AG09309 (cell line): ENCODE results near the gene HDAC7.

ENCODE experiments used
- DNase-seq: peaks from one replicate; pipeline ENCODE4 v3.0.0-alpha.2; 2010; ENCODE audit warnings: low read depth
- H3K4me3 ChIP-seq: 2 replicates; pipeline ENCODE4 v1.5.1; 2011; ENCODE audit warnings: mild to moderate bottlenecking, low read depth, low read length, moderate library complexity; ENCODE audit not compliant: control insufficient read depth
- TF ChIP-seq, protein P1 (sequence below): IDR thresholded peaks from 2 replicates; pipeline ENCODE4 v1.5.1; 2011; ENCODE audit warnings: mild to moderate bottlenecking, low read depth, low read length, inconsistent platforms; ENCODE audit not compliant: insufficient read depth, control insufficient read depth; ENCODE audit errors: missing control alignments

The HDAC7 gene

GRCh38 chr12:47779943-47780504 lies 39.7 kb downstream of the HDAC7 start:
- no peak overlapping the region for H3K4me3 ChIP-seq
- TF ChIP-seq, protein P1, sequence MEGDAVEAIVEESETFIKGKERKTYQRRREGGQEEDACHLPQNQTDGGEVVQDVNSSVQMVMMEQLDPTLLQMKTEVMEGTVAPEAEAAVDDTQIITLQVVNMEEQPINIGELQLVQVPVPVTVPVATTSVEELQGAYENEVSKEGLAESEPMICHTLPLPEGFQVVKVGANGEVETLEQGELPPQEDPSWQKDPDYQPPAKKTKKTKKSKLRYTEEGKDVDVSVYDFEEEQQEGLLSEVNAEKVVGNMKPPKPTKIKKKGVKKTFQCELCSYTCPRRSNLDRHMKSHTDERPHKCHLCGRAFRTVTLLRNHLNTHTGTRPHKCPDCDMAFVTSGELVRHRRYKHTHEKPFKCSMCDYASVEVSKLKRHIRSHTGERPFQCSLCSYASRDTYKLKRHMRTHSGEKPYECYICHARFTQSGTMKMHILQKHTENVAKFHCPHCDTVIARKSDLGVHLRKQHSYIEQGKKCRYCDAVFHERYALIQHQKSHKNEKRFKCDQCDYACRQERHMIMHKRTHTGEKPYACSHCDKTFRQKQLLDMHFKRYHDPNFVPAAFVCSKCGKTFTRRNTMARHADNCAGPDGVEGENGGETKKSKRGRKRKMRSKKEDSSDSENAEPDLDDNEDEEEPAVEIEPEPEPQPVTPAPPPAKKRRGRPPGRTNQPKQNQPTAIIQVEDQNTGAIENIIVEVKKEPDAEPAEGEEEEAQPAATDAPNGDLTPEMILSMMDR = no peak
- DNase-seq = no peak

DNA sequence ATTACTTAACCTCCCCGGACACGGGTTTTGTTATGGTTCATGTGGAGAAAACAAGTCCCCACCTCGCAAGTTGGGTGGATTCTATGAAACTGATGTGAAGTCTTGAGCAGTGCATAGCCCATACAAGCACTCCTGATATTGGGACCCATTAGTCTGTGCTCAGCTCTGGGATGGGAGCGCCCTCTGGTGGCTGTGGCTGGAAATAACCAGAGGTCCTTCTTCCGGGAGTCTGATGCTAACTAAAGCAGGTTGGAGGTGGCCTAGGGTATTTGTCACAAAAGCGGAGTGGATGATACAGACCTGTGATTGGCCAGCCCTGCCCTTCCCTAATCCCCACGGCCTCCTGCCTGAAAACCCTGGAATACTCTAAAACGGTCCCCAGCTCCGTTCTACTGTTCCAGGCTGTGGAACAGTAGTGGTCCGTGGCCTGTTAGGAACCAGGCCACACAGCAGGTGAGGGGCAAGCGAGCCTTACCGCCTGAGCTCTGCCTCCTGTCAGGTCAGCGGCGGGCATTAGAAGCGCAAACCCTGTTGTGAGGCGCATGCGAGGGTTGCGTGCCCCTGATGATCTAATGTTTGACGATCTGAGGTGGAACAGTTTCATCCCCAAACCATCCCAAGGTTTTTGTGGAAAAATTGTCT lies 40.3 kb downstream of the HDAC7 start:
- TF ChIP-seq, protein P1 = peak; percentile 97
- DNase-seq = peak; percentile 53
- no peak overlapping the region for H3K4me3 ChIP-seq

DNA sequence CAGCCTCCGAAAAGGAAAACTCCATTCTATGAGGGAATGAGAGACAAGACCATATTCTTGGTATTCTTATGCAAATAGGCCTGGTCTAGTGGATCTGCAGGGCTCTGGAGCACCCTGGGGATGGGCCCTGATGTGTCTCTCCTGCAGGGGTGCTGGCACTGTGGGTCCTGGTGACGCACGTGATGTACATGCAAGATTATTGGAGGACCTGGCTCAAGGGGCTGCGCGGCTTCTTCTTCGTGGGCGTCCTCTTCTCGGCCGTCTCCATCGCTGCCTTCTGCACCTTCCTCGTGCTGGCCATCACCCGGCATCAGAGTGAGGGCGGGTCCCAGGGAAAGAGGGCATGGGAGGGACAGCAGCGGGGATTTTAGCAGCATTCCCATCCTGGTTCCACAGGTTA lies 40.8 kb downstream of the HDAC7 start:
- TF ChIP-seq, protein P1 = no peak
- DNase-seq = no peak
- H3K4me3 ChIP-seq = no peak overlapping the region

DNA sequence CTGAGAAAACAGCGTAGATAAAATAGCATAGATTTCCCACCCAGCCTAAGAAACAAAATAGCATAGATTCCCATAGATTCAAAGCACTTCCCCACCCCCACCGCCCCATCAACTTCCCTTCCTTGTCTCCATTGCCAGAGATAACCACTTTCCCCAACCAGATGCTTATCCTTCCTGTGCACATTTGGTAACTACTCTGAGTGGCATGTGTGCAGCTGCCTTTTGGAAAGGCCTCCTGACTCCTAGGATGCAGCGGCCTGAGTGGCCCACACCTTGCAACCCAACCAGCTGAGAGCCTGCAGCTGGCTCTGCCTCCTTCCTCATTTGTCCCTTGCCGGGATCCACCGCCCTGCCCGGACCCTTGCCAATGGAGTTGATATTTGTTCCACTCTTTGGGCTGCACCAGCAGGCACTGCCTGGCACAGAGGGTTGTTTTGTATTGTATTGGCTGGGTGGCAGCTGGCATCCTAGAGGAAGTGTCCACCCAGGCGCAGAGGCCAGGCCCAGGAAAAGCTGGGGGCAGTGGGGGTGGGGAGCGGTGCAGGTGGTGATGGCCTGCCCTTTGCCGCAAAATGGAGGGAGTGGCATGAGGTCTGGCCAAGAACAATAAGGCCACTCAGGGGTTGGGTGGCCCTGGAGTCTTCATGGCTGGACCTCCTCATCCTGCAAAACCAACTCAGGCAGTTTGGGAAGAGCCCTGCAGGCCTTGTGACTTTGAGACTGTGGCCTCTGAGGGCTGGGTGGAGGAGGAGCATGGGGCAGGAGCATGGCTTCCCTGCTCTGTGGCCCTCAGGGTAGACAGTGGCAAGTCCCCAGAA lies 41.8 kb downstream of the HDAC7 start:
- TF ChIP-seq, protein P1 = no peak
- no peak for DNase-seq
- no peak overlapping the region for H3K4me3 ChIP-seq

DNA sequence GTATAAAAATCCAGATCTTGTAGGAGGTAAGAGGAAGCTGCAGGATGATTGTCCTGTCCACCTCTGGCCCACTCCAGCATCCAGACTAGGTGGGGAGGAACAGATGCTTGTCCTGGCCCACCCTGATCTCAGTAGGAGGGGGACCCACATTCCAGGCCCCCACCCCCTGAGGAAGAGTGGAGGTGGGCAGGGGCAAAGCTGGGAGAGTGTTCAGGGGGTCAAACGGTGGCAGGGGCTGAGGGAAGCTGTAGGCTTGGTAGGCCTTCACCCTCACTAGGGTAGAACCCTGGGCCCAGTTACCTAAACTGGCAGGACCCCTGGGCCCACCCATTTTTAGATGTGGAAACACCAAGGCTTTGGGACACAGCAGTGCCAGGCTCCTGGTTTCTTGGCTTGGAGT lies 42.6 kb downstream of the HDAC7 start:
- H3K4me3 ChIP-seq = no peak overlapping the region

DNA sequence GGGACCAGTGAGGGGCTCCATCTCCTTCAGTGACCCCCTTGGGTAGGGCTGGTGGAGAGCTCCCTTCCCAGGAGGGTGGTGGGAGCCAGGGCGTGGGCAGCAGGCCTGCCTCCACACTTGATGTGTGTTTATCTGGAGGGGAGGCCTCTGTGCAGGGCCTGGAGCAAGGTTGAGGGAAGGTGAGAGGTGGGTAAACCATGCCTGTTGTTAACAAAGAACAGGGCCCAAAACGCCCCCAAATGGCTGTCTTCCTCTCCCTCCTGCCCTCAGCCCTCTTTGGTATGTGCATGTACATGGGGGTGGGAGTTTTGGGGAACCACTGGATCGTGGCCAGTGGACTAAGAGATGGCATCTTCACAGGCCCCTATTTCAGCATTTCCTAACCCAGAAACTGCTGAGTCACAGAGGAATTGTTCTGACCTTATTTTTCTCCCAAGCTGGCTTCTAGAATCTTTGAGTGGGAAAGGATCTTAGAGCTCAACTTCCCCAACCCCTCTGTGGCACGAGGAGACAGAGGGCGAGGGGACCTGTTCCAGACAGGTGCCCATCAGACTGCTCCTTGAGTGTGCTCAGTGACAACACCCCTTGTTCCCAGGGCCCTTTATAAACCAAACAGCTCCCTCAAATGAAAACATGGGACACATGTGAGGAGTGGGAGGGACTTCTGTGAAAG lies 43.1 kb downstream of the HDAC7 start:
- DNase-seq = peak; percentile 33
- TF ChIP-seq, protein P1 = no peak
- H3K4me3 ChIP-seq = no peak overlapping the region

More for the DNA sequence above, 42.6 kb downstream of the HDAC7 start:
- TF ChIP-seq, protein P1 = no peak
- DNase-seq = no peak
